Measurements from ENCODE around the gene EID2B. TPM values are rescaled to one million over a fixed set of nuclear protein-coding genes. Genes with fewer than 3 reads are reported as not detected.

Gene EID2B
- total and polyA plus RNA-seq, 2 of the 8 experiments (the other 6 are each of a cell fraction or from before 2014, with no cell fraction given) = 2.1 to 2.4 TPM

DNA sequence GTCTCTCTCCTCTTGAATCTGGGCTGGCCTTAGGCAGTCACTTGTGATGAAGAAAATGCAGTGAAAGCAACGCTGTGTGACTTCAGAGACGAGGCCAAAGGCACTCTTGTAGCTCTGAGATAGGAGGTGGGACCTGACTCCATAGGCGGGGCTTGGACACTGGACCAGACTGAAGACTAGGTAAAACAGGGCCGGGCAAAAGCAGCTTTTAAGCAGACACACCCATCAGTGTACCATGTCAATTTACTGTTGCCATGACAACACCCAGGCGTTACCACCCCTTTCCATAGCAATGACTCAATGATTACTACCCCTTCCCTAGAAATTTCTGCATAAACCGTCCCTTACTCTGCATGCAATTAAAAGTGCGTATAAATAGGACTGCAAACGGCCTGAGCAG, 13.9 kb upstream of the EID2B start:
- H3K18ac ChIP-seq (ENCODE audit: extremely low read depth, low read length) = no peak overlapping the region
- H3K4ac ChIP-seq (replicated peaks; ENCODE audit: insufficient read length, low read depth, low read length) = no peak overlapping the region
- no peak overlapping the region for H2BK20ac ChIP-seq (ENCODE audit: low read length)
- no peaks in the 10 kb centered on the region for H4K20me1 ChIP-seq (replicated peaks in 1 of 2; ENCODE audit: control insufficient read depth in 1 of 2, insufficient read depth in 2 of 2, low read length in 2 of 2)
- peak overlapping the region; percentile 50; the same call in 1 of the 2 replicates for H2BK12ac ChIP-seq (ENCODE audit: low read depth, low read length)
- TF ChIP-seq TAF7 (optimal IDR thresholded peaks at IDR 0.05; ENCODE audit: borderline replicate concordance, low read depth, low read length) (no peak), TAF1 (IDR thresholded peaks at IDR 0.05; ENCODE audit: low read depth, low read length) (no peak), KDM4A (IDR thresholded peaks at IDR 0.05; ENCODE audit: low read depth, low read length, severe bottlenecking) (no peak)
- no peak overlapping the region for H3K4me2 ChIP-seq (ENCODE audit: insufficient read depth in 1 of 2, low read depth in 2 of 2, low read length in 2 of 2)
- H3K9ac ChIP-seq (replicated peaks in 1 of 4; ENCODE audit: extremely low read depth in 1 of 4, low read depth in 3 of 4, low read length in 3 of 4) = no peak overlapping the region
- H3K4me3 ChIP-seq (ENCODE audit: extremely low read depth in 1 of 4, insufficient read depth in 2 of 4, low read depth in 3 of 4, low read length in 4 of 4) = no peak overlapping the region
- no peaks in the 10 kb centered on the region for H3K79me1 ChIP-seq (ENCODE audit: low read depth, low read length)
- peak overlapping the region; percentile 25; the same call in 1 of the 2 replicates for H2BK15ac ChIP-seq (ENCODE audit: low read length)
- no peaks in the 10 kb centered on the region for H3K36me3 ChIP-seq (ENCODE audit: control insufficient read depth in 2 of 4, insufficient read depth in 4 of 4, low read length in 3 of 4)
- no peak overlapping the region for H3K14ac ChIP-seq (ENCODE audit: insufficient read length)
- no peak overlapping the region for H2BK120ac ChIP-seq (replicated peaks; ENCODE audit: low read depth, low read length)
- no peak overlapping the region for H2AFZ ChIP-seq (ENCODE audit: low read length)
- no peak for DNase-seq (ENCODE audit: low read depth in 1 of 2, low spot score in 2 of 2)
- CTCF ChIA-PET (ENCODE audit: partially characterized antibody) = interaction anchor here (0.6 to 3.0 kb wide), 11 partner anchors 27 to 456 kb away, joined by 3 to 9 read pairs (median 4); partner anchors contain the start of gene DLL3
- no peak overlapping the region for H2AK5ac ChIP-seq (ENCODE audit: low read depth, low read length)
- WGBS, 2 experiments (ENCODE audit: extremely low coverage in 1 of 2, insufficient coverage in 1 of 2, insufficient read length in 1 of 2, insufficient replicate concordance in 2 of 2, low coverage in 1 of 2, low lambda C conversion rate in 2 of 2, missing lambda C conversion rate in 1 of 2) = 77% methylated on average over 8 of the region's 8 CpGs; no CpG with 5 or more reads in 1 of the 2 experiments
- no peak overlapping the region for H3K56ac ChIP-seq (replicated peaks; ENCODE audit: insufficient read length, low read depth, low read length)
- H3K4me1 ChIP-seq (replicated peaks in 1 of 4; ENCODE audit: control insufficient read depth in 3 of 4, insufficient read depth in 4 of 4, low read length in 3 of 4) = peaks cover 0 to 4% (median under 1%) of the 10 kb centered on the region in 4 experiments; a peak in 3 of 7 replicates
- no peak for FAIRE-seq
- no peak overlapping the region for H2BK5ac ChIP-seq (ENCODE audit: low read depth, low read length)
- H3K27ac ChIP-seq (ENCODE audit: low read depth, low read length) = no peak overlapping the region
- no peaks in the 10 kb centered on the region for H3K27me3 ChIP-seq (replicated peaks in 1 of 4; ENCODE audit: control insufficient read depth in 3 of 4, extremely low read depth in 1 of 4, insufficient read depth in 3 of 4, low read length in 3 of 4)
- H4K91ac ChIP-seq (replicated peaks; ENCODE audit: insufficient read length, low read length) = no peak overlapping the region
- H4K8ac ChIP-seq (ENCODE audit: extremely low read depth, insufficient read depth, low read length) = no peak overlapping the region
- POLR2A ChIA-PET (ENCODE audit: partially characterized antibody) = interaction anchor here (0.5 to 1.7 kb wide), 3 partner anchors 14 to 239 kb away, joined by 3 to 5 read pairs (median 3); partner anchors contain the start of genes EID2B and RPS16
- no peak overlapping the region for H3K23ac ChIP-seq (ENCODE audit: insufficient read length)
- H4K5ac ChIP-seq (ENCODE audit: insufficient read length, low read depth, low read length) = no peak overlapping the region
- no peaks in the 10 kb centered on the region for H3K9me3 ChIP-seq (ENCODE audit: insufficient read depth in 2 of 2, low read depth in 1 of 2, low read length in 1 of 2)
- H3K23me2 ChIP-seq (ENCODE audit: low read depth, low read length) = no peaks in the 10 kb centered on the region
- H3K79me2 ChIP-seq (ENCODE audit: control insufficient read depth in 1 of 2, insufficient read depth in 2 of 2, low read length in 2 of 2) = no peaks in the 10 kb centered on the region
